ENCODE data around the gene JARID2.
A peak's percentile ranks its signal among the peaks of the same experiment; 100 is the strongest.
"Not testable (repeated sequence)": the region's sequence is repeated elsewhere in the genome, so short reads cannot be mapped to it uniquely, and the experiment has no call there.

JARID2 gene

GRCh38 chr6:15289456-15289855 lies 43.6 kb downstream of the JARID2 start:
- DNase-seq (ENCODE audit: low spot score) = not testable (repeated sequence)

GRCh38 chr6:15290067-15290680 lies 44.3 kb downstream of the JARID2 start:
- DNase-seq (ENCODE audit: low spot score) = no peak

GRCh38 chr6:15290962-15291704 lies 45.3 kb downstream of the JARID2 start:
- no peak for DNase-seq (ENCODE audit: low spot score)

GRCh38 chr6:15292721-15293302 lies 46.9 kb downstream of the JARID2 start:
- DNase-seq (ENCODE audit: low spot score) = no peak

- no peak for DNase-seq (ENCODE audit: low spot score)
These were observed 47.8 kb downstream of the JARID2 start for GRCh38 chr6:15293674-15294073.

GRCh38 chr6:15294504-15294903 lies 48.6 kb downstream of the JARID2 start:
- DNase-seq (ENCODE audit: low spot score) = no peak

- DNase-seq (ENCODE audit: low spot score) = no peak
These were observed 50.4 kb downstream of the JARID2 start for GRCh38 chr6:15296249-15296648.

GRCh38 chr6:15296735-15297134 lies 50.9 kb downstream of the JARID2 start:
- DNase-seq (ENCODE audit: low spot score) = no peak

- DNase-seq (ENCODE audit: low spot score) = not testable (repeated sequence)
These were observed 51.3 kb downstream of the JARID2 start for GRCh38 chr6:15297167-15297566.

GRCh38 chr6:15297895-15298590 lies 52.2 kb downstream of the JARID2 start:
- no peak for DNase-seq (ENCODE audit: low spot score)

- DNase-seq (ENCODE audit: low spot score) = peak; percentile 41
These were observed 53.7 kb downstream of the JARID2 start for GRCh38 chr6:15299430-15300131.

GRCh38 chr6:15301179-15302006 lies 55.5 kb downstream of the JARID2 start:
- no peak for DNase-seq (ENCODE audit: low spot score)

GRCh38 chr6:15303162-15303919 lies 57.5 kb downstream of the JARID2 start:
- DNase-seq (ENCODE audit: low spot score) = no peak

- DNase-seq (ENCODE audit: low spot score) = no peak
These were observed 58.0 kb downstream of the JARID2 start for GRCh38 chr6:15303920-15304291.

- no peak for DNase-seq (ENCODE audit: low spot score)
These were observed 58.6 kb downstream of the JARID2 start for GRCh38 chr6:15304337-15305042.

- DNase-seq (ENCODE audit: low spot score) = no peak
These were observed 59.6 kb downstream of the JARID2 start for GRCh38 chr6:15305496-15305895.

- no peak for DNase-seq (ENCODE audit: low spot score)
These were observed 60.0 kb downstream of the JARID2 start for GRCh38 chr6:15305909-15306308.

GRCh38 chr6:15308435-15309213 lies 62.8 kb downstream of the JARID2 start:
- no peak for DNase-seq (ENCODE audit: low spot score)
